GM12891 (cell line): ENCODE measurements around the gene ORM1.

Experiments used
- PAX5 ChIP-seq: IDR thresholded peaks from 2 replicates; pipeline ENCODE4 v1.6.1; 2011; ENCODE audit warnings: low read length, moderate library complexity, mild to moderate bottlenecking; ENCODE audit not compliant: insufficient read depth, severe bottlenecking
- POLR2A ChIP-seq: IDR thresholded peaks from 2 replicates; pipeline ENCODE4 v1.6.1; 2011; ENCODE audit warnings: low read depth, low read length, control low read depth
- POLR2AphosphoS5 ChIP-seq: IDR thresholded peaks from 2 replicates; pipeline ENCODE4 v1.6.1; 2011; ENCODE audit warnings: low read depth, low read length, control low read depth
- TAF1 ChIP-seq: IDR thresholded peaks from 2 replicates; pipeline ENCODE4 v1.6.1; 2011; ENCODE audit warnings: low read depth, low read length, control low read depth

GRCh38 chr9:114282104-114282485 is 40.8 kb upstream of the ORM1 start:
- TF ChIP-seq TAF1: no peak
- no peak for TF ChIP-seq POLR2AphosphoS5
- TF ChIP-seq POLR2A: no peak
- no peak for TF ChIP-seq PAX5
